Fibroblast of skin of abdomen (primary cell): ENCODE data around the gene NPBWR2.
"Not testable (repeated sequence)": the region's sequence is repeated elsewhere in the genome, so short reads cannot be mapped to it uniquely, and the experiment has no call there.

Source experiments
- DNase-seq: peaks from one replicate; pipeline ENCODE4 v3.0.0-alpha.2; 2013

Gene NPBWR2

DNA sequence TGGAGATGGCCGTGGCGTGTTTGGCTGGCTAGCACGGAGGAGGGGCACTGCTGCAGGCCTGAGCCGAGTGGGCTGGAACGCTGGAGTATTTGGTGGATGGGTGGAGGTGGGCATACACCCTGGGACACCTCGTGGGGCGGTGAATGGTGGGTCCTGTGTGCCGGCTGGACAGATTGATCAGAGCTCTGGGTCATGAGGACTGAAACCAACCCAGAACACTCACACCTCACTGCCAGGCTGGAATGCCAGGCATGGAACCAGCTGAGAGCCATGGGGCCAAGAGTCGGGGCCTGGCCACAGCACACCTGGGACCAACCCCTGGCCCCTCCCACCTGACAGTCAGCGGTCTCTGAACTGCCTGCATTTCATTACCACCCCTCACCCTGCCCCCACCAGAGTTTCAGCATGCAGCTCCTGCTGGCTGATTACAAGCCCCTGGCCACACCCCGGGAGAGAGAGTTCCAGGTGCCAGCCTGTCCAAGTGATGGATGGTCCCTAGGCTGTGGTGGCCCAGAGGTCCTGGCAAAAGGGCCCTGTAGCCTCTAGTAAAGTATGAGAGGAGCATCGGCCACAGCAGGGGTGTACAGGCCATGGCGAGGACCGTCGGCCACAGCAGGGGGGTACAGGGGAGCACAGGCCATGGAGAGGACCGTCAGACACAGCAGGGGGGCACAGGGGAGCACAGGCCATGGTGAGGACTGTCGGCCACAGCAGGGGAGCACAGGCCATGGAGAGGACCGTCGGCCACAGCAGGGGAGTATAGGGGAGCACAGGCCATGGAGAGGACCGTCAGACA lies 3.3 kb downstream of the NPBWR2 start:
- DNase-seq = no peak

DNA sequence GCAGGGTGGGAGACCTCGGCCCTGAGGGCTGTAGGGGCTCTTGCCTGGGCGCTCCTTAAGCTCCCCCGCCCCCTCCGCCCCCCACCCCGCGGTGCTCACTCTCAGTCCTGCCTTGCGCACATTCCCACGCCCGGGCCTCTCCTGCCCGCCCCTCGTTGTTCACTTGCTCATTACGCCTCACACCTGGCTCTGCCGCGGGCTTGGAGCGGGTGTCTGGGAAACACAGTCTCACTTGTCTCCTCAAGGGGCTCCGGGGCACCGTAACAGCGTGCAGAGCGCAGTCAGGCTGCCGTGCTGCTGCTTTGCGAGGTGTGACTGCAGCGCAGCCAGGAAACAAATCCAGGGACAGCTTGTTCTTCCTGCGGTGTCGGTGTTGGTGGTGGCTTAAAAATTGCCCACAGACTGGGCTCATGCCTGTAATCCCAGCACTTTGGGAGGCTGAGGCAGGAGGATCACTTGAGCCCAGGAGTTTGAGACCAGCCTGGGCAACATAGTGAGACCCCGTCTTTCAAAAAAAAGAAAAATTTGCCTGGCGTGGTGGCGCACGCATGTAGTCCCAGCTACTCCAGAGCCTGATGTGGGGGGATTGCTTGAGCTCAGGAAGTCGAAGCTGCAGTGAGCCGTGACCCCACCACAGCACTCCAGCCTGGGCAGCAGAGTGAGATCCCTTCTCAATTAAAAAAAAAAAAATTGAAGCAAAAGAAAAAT lies 4.6 kb downstream of the NPBWR2 start:
- no peak for DNase-seq

DNA sequence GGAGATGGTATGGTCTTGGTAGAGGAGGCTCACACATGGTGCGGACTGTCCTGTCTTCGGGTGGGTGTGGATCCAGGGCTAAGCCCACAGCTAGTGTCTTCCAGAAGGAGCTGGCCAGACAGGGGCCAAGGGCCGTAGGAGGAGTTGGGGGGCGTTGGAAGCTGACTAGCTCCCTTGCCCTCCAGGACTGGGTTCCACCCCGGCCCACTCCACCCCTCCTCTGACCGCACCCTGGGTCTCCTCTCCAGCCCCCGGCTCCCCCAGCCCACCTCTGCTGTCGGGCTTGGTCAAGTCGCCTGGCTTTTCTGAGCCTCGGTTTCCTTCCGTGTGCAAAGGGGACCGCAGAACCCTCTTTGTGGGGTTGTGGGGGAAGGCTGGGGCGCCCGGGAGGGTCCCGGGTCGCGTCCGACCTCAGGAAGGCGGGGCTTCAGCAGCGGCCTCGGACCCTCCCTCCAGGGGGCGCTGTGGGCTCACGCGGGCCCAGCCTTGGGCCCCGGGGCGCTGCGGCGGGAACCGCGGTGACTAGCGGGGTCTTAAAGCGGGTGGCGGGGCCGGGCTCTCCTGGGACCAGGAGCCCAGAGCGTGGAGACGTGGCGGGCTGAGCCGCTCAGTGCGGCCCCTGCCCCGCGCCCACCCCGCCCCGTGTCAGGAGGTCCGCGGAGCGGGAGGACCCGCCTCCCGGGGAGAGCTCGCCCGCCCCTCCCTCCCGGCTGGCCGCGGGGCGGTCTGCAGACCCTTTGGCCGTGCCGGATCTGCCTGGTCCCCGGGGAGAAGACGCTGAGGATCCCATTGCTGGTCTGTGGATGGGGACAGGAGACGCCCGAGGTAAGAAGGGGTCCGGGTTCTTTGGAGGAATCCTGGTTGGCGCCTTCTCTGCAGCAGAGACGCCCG lies 5.4 kb downstream of the NPBWR2 start:
- DNase-seq = no peak

DNA sequence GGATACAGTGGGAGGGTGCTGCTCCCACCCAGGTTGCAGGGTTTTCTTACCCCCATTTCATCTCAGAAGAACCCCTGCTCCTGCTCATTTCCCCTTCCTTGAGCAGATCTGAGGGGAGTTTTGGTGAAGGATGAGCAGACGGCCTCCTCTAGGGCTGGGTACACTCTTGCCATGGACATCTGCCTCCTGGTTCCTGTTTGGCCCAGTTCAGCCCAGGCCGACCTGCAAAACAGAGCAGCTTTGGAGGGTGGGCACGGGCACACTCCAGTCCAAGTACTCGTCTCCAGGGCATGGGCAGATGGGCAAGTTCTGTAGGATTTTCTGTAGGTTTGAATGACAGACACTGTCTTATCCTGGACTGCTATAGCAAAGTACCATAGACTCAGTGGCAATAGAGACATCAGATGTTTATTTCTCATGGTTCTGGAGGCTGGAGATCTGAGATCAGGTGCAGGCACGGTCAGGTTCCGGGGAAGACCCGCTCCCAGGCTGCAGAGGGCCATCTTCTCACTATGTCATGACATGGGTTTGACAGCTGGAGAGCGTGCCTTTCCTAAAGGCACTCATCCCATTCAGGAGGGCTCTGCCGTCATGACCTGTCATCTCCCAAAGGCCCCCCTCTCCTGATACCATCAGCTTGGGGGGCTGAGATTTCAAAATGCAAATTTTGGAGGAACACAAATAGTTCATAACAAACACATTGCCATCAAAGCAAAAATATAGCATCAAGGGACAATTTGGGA lies 6.2 kb downstream of the NPBWR2 start:
- DNase-seq = no peak

DNA sequence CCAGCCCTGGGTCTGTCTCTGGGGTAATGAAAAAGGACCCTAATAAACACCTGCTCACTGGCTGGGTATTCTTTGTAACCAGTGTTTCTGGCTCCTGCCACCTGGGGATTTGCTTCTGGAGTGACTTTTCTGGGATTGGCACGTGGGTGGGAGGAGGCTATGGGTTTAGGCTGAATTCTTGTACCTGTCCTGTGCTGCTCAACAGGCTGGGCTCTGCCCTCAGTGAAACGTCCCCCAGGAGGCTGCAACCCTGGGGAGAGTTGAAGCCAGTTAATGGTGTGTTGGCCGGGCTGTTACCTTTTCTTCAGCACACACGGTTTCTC lies 6.8 kb downstream of the NPBWR2 start:
- DNase-seq = no peak

DNA sequence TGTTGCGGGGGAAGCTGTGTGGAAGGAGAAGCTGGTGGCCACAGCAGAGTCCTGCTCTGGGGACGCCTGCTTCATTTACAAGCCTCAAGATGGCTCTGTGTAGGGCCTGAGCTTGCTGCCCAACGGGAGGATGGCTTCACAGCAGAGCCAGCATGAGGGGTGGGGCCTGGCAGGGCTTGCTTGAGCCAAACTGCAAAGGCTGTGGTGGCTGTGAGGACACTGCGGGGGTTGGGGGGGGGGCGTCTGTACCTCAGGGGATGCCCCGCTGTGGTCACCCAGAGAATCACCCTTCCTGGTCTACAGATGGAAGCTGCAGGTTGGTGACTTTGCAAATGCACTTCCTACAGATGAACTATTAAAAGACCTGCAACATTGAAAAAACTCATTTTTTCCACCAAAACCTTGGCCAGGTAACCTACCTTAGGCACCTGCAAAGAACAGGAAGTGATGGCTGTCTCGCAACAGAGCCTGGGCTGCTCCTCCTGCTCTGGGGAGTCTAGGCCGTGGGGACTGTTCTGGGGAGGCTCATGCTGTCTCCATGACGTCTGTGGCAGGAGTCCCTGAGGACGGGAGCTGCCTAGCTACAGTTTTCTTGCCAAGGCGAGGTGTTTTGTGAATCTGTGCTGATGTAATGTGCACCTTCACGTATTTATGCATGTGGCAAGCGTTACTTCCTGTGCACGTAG lies 7.3 kb downstream of the NPBWR2 start:
- DNase-seq = no peak

DNA sequence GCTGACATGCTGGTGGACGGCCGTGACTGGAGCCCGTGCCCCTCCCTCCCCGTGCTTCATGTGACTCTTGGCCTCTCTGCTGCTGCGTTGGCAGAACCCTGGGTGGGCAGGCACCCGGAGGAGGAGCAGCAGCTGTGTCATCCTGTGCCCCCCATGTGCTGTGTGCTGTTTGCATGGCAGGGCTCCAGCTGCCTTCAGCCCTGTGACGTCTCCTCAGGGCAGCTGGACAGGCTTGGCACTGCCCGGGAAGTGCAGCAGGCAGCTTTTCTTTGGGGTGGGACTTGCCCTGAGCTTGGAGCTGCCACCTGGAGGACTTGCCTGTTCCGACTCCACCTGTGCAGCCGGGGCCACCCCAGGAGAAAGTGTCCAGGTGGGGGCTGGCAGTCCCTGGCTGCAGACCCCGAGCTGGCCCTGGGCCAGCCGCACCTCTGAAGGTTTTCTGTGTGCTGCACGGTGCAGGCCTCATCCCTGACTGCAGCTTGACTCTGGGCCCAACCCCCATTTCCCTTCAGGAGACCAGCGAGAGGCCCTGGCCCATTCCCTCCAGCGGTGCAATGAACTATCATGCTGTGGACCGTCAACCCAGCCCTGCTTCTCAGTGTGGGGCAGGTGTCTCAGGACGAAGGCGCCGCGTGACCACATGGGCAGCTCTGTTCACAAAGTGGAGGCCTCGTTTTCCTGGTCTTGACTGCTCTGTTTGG lies 8.1 kb downstream of the NPBWR2 start:
- DNase-seq = no peak

DNA sequence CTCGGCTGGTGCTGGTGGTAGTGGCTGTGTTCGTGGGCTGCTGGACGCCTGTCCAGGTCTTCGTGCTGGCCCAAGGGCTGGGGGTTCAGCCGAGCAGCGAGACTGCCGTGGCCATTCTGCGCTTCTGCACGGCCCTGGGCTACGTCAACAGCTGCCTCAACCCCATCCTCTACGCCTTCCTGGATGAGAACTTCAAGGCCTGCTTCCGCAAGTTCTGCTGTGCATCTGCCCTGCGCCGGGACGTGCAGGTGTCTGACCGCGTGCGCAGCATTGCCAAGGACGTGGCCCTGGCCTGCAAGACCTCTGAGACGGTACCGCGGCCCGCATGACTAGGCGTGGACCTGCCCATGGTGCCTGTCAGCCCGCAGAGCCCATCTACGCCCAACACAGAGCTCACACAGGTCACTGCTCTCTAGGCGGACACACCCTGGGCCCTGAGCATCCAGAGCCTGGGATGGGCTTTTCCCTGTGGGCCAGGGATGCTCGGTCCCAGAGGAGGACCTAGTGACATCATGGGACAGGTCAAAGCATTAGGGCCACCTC lies 8.8 kb downstream of the NPBWR2 start:
- DNase-seq = no peak

DNA sequence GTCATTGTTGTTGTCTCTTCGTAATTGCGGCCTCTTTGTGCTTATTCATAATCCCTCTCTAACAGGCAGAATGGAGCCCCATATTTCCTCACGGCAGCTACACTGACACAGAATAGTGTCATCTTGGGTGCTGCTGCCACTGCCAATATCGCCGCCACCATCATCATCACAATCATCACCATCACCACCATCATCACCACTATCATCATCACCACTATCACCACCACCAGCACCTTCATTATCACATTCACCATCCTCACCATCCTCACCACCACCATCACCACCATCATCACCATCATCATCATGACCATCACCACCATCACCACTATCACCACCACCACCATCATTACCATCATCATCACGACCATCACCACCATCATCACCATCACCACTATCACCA lies 10.8 kb downstream of the NPBWR2 start:
- no peak for DNase-seq

DNA sequence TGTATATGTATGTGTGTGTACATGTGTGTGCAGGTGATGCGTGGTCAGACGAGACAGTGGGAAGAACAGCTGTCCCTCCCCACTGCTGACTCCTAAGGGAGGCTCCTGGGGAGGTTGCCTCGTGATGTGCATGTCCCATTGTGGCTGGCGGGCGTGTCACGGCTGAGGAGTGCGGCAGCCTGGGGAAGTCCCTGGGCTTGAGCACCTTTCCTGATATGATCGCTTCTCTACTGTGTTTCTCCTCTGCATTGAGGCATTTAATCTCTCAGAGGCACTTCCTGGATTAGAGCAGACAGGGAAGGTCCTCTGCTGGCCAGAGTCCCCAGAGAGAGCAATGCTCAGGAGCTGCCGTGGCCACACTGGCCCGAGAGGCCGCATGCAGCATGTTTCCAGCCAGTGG lies 11.4 kb downstream of the NPBWR2 start:
- no peak for DNase-seq

DNA sequence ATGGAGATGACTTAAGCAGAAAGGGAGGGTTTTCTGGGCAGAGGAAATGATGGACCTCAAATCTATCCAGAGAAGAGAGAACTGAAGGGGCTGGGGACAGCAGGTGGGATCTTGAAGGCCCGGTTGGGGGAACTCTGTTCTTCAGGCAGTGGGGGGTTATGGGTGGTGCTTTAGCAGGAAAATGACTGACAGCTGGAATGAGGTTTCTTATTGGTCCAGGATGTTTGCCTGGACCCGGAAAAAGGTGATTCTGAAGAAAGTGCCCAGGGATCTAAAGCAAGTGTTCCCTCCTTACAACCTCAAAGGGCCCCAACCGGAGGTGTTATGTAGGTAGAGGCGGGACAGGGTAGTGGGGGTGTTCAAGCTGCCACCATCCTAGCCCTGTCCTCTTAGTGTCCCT lies 11.9 kb downstream of the NPBWR2 start:
- no peak for DNase-seq

DNA sequence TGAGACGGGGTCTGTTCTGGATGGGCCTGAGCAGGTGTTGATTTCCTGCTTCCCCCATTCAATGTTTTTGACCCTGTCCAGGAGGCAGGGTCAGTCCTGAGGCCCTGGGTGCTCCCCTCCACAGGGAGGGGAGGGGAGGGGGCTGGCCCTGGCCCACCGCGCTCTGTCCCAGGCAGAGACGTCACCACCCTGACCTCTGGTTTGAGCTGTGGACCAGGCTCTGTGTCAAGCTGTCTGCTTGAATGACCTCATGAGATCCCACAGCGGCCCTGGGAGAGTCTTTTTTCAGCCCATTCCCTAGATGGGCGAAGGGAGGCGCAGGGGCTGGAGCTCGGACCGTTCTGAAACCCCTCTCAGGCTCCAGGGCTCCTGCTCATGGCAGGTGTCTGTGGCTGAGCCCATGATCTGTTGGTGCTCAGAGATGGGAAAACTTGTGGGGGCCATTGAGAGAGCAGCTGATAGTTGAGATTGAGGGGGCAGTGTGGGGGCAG lies 14.3 kb downstream of the NPBWR2 start:
- DNase-seq = no peak

DNA sequence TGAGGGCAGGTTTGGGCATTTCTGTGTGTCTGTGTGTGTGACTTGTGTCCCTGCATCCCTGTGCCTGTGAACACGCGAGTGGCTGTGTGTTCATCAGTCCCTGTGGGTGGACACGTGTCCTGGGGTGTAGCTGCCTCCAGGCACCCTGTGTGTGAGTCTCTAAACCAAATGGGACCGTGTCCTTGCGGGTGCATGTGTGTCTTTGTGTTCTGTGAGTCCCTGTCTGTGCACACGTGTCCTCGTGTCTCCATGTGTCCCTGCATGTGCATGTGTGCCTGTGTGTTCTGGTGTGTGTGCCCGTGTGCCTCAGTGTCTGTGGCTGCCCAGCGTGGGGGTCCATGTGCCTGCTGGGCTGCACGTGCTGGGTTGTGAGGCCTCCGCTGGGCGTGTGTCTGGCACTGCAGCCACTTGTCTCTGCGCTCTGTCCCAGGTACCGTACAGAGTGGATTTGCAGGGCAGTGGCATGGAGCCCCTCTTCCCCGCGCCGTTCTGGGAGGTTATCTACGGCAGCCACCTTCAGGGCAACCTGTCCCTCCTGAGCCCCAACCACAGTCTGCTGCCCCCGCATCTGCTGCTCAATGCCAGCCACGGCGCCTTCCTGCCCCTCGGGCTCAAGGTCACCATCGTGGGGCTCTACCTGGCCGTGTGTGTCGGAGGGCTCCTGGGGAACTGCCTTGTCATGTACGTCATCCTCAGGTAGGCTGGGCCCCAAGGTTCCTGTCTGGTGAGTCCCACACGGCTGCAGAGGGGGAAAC lies 14.9 kb downstream of the NPBWR2 start:
- DNase-seq = no peak

DNA sequence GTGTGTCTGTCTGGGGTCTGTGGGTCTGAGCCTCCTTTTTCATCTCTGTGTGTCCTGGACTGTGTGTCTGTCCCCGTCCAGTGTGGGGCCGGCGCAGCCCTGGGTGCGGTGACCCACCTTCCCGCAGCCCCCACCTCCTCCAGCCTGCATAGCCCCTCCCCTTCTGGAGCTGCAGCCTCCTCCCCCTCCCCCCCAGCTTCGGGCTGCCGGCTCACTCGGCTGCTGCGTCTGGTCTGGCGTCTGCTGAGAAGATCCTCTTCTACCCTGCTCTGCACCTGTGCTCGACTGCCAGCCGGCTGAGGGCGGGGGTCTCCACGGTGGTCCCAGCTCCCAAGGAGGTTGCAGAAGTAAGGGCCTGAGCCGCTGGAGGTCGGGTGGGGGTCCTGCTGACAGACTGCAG lies 15.6 kb downstream of the NPBWR2 start:
- no peak for DNase-seq

DNA sequence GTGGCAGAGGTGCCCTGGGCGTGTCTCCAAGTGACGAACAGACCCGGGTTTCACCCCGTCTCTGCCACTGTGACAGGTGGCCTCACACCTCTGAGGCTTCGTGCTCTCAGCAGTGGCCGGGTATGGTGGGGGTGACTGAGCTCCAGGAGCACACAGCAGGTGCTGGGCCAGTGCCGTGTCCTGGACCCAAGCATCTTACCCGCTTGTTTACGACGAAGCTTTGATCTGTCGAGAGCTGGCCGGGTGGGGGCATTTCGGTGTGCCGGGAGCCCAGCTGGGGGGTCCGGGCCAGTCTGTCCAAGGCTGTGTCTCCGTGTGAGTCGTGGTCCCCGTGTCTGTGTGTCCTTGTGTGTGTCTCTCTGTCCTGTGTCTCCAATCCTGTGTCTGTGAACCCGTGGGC lies 16.0 kb downstream of the NPBWR2 start:
- no peak for DNase-seq

DNA sequence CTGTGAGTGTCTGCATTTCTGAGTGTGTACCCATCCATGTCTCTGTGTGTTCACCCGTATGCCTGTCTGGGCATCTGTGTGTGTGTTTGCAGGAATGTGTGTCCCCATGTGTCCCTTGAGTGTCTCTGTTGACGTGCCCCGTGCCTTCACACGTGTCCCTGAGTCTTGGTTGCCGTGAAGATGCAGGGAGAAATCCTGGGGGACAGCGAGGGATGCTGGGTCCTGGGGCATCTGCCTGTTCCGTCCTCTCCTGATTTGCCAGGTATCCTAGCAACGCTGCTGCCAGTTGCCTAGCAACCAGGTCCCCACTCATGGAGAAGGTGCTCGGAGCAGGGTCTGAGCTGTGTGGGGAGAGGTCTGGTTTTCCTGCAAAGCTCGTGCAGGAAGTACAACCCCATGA lies 17.2 kb downstream of the NPBWR2 start:
- DNase-seq = no peak

DNA sequence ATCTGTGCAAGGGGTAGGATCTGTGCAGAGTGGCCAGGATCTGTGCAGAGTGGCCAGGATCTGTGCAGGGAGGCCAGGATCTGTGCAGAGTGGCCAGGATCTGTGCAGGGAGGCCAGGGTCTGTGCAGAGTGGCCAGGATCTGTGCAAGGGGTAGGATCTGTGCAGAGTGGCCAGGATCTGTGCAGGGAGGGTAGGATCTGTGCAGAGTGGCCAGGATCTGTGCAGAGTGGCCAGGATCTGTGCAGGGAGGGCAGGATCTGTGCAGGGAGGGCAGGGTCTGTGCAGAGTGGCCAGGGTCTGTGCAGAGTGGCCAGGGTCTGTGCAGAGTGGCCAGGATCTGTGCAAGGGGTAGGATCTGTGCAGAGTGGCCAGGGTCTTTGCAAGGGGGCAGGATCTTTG lies 18.8 kb downstream of the NPBWR2 start:
- not testable (repeated sequence) for DNase-seq

DNA sequence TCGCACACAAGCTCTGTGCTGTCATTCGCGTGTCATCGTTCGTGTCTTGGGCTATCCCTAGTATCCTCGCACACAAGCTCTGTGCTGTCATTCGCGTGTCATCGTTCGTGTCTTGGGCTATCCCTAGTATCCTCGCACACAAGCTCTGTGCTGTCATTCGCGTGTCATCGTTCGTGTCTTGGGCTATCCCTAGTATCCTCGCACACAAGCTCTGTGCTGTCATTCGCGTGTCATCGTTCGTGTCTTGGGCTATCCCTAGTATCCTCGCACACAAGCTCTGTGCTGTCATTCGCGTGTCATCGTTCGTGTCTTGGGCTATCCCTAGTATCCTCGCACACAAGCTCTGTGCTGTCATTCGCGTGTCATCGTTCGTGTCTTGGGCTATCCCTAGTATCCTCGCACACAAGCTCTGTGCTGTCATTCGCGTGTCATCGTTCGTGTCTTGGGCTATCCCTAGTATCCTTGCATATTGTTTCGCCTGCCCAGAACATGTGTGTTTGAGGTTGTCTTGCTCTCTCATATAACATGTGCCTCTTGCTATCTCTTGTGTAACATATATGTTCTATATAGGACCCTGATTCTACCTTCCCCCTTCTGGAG lies 20.0 kb downstream of the NPBWR2 start:
- not testable (repeated sequence) for DNase-seq

DNA sequence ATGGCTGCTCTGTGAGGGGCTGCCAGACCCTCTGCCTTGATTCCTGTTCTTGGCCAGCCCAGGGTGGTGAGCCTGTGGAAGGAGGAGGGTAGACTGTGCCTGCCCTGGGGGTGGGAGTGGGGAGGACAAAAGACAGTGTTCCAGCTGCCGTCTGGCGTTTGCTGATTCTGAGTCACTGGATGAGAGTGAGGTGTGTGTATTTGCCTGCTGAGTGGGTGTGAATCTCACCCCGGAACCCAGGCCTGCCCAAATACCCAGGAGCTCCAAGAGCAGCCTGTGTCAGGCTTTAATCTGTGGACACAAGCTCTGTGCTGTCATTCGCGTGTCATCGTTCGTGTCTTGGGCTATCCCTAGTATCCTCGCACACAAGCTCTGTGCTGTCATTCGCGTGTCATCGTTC lies 20.6 kb downstream of the NPBWR2 start:
- no peak for DNase-seq

DNA sequence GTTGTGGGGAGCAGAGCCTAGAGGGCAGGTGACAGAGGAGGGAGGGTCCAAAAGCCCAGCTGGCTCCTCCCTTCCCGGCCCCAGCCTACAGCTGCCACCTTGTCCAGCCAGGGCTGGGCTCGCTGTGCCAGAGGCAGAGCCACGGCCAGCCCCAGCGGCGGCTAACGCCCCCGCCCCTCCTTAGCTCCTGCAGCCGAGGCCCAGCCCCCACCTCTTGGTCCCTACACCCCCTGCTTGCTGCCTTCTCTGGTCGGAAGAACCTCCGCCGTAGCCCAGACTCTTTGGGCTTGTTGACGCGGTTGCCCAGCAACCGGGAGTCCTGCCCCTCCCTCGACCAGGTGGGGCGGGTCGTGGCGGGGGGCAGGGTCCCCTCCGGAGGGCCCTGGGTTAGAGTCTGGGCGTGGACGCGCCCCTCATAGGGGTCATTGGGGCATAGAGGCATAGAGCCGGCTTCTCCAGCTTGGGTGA lies 22.6 kb downstream of the NPBWR2 start:
- no peak for DNase-seq
